AG09319 (cell line): Measurements from ENCODE around the gene PEX5.
"Not testable (repeated sequence)": the region's sequence is repeated elsewhere in the genome, so short reads cannot be mapped to it uniquely, and the experiment has no call there.

Source experiments
- DNase-seq: peaks from one replicate; pipeline ENCODE4 v3.0.0-alpha.2; 2010; ENCODE audit warnings: low read depth; ENCODE audit errors: extremely low read depth
- TF ChIP-seq, protein P1 (sequence below): IDR thresholded peaks from 2 replicates; pipeline ENCODE4 v1.5.1; 2011; ENCODE audit warnings: low read depth, mild to moderate bottlenecking, inconsistent platforms, low read length, moderate library complexity

The PEX5 gene

GRCh38 chr12:7178481-7178880, 11.0 kb upstream of the PEX5 start:
- no peak for DNase-seq
- TF ChIP-seq, protein P1, sequence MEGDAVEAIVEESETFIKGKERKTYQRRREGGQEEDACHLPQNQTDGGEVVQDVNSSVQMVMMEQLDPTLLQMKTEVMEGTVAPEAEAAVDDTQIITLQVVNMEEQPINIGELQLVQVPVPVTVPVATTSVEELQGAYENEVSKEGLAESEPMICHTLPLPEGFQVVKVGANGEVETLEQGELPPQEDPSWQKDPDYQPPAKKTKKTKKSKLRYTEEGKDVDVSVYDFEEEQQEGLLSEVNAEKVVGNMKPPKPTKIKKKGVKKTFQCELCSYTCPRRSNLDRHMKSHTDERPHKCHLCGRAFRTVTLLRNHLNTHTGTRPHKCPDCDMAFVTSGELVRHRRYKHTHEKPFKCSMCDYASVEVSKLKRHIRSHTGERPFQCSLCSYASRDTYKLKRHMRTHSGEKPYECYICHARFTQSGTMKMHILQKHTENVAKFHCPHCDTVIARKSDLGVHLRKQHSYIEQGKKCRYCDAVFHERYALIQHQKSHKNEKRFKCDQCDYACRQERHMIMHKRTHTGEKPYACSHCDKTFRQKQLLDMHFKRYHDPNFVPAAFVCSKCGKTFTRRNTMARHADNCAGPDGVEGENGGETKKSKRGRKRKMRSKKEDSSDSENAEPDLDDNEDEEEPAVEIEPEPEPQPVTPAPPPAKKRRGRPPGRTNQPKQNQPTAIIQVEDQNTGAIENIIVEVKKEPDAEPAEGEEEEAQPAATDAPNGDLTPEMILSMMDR = no peak

DNA sequence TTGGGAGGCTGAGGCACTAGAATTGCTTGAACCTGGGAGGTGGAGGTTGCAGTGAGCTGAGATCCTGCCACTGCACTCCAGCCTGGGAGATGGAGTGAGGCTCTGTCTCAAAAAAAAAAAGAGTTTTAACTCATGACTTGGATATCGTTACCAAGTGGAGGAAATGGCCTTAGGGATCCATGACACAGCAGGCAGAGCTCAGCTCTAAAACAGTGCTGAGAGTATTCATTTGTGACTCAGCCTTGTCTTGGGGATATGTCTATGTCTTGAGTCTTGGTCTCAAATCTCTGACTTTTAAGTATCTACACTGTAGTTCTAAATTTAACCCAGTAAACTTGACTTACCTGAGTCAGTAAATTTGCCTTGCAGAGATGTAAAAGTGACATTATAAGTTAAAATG, 8.8 kb upstream of the PEX5 start:
- TF ChIP-seq, protein P1 = no peak
- DNase-seq = no peak

GRCh38 chr12:7186058-7186457, 3.4 kb upstream of the PEX5 start:
- DNase-seq = not testable (repeated sequence)

- peak; percentile 22 for DNase-seq
- TF ChIP-seq, protein P1 = peak; percentile 86
These were observed 706 bp upstream of the PEX5 start for GRCh38 chr12:7188562-7189397.

- DNase-seq = no peak
- TF ChIP-seq, protein P1 = no peak
These were observed 976 bp downstream of the PEX5 start for GRCh38 chr12:7190268-7191055.

DNA sequence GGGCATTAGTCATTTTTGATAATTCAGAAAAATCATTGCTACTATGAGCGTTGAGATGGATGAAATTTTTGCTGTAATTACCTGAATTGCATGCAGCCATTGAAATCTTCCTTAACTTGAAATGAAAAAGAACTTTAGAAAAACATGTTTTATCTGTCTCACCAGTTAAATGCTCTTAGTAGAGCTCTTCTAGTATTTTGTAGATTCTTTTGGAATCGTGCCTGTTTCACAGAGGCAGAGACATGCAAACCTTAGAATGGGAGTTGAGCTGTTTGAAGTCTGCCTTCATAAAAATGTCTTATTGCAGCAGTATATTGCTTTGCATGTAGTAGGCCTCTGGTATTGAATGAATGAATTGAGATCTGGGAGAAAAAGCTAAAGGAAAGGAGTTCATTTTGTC, 4.2 kb downstream of the PEX5 start:
- DNase-seq = no peak
- TF ChIP-seq, protein P1 = no peak

- TF ChIP-seq, protein P1 = no peak
These were observed 8.4 kb downstream of the PEX5 start for GRCh38 chr12:7197841-7198240.

More at GRCh38 chr12:7197841-7198240, 8.4 kb downstream of the PEX5 start:
- no peak for DNase-seq
